ENCODE measurements around the gene RPS2. TPM values are rescaled to one million over a fixed set of nuclear protein-coding genes. Genes with fewer than 3 reads are reported as not detected.

Gene RPS2
- total RNA-seq, 3 donors from 2014 or later: 1,284 to 2,138 (median 1,849) TPM

DNA sequence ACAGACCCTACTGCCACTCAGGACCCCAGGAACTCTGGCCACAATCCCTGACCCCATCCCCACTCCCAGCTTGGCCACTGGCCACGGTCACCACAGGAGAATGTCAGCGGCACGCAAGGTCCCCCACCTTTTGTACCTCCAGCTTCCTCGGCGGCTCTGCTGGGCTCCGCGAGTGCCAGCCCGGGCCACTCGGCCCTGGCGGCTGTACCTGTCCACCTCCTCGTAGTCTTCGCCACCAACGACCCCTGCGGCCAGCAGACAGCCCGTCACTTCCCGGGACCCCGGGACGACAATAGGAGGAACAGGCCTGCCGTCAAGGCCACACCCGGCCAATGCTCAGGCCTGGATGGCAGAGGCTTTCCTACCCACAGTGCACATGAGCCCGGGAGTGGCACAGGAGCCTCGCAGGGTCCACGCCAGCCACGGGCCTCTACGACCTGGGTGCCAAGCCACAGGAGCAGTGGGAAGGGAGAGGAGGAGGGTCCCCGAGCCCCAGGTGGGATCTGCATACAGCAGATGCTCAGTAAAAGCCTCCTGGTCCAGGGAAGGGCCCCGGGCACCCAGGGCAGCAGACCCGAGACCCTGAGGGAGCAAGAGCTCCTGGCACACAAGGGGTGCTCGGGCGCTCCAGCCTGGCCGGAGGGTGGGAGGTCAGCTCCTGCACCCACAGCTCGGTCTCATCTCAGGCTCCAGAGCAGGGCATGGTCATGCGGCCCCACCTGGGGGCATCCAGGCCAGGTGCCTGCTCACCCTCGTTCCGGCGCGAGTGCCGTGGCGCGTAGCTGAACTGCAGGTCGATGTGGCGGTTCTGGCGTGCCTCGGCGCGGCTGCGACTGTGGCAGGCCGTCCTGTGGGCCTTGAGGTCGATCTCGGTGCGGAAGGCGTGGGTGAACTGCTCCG lies 37.1 kb upstream of the RPS2 start:
- no peak for DNase-seq
- TF ChIP-seq, protein P1, sequence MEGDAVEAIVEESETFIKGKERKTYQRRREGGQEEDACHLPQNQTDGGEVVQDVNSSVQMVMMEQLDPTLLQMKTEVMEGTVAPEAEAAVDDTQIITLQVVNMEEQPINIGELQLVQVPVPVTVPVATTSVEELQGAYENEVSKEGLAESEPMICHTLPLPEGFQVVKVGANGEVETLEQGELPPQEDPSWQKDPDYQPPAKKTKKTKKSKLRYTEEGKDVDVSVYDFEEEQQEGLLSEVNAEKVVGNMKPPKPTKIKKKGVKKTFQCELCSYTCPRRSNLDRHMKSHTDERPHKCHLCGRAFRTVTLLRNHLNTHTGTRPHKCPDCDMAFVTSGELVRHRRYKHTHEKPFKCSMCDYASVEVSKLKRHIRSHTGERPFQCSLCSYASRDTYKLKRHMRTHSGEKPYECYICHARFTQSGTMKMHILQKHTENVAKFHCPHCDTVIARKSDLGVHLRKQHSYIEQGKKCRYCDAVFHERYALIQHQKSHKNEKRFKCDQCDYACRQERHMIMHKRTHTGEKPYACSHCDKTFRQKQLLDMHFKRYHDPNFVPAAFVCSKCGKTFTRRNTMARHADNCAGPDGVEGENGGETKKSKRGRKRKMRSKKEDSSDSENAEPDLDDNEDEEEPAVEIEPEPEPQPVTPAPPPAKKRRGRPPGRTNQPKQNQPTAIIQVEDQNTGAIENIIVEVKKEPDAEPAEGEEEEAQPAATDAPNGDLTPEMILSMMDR (IDR thresholded peaks at IDR 0.05): no peak
- Histone ChIP-seq H3K4me3 (no peak overlapping the region), H3K36me3 (ENCODE audit: low read depth) (peaks cover 17% of the 10 kb centered on the region), H3K4me1 (ENCODE audit: low read depth) (peaks cover 18% of the 10 kb centered on the region), H3K9me3 (no peaks in the 10 kb centered on the region)
- no peak for ATAC-seq
- intact Hi-C loops (cut with DNase I, micrococcal nuclease): no loop called here

DNA sequence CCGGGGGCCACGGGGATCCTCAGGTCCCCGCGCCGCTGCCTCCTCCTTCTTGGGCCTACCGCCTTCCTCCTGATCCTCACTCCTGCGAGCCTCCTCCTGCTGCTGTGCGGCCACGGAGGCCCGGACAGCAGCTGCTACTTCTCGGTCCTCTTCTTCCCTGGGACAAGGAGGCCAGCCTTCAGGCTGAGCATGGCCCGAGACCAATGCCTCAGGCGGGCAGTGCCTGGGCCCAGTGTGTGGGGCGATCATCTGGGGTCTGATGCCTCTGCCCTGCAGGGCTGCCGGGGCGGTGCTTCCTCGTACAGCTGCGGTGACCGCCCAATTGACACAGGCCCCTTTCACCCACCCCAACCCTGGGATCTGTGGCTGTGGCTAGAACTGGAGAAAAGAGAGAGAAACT lies 36.4 kb upstream of the RPS2 start:
- no peak for ATAC-seq
- TF ChIP-seq, protein P1 (IDR thresholded peaks at IDR 0.05): no peak
- no peak for DNase-seq
- peaks cover 19% of the 10 kb centered on the region for H3K4me1 ChIP-seq (ENCODE audit: low read depth)
- no peaks in the 10 kb centered on the region for H3K9me3 ChIP-seq
- no peak overlapping the region for H3K4me3 ChIP-seq
- intact Hi-C loops (cut with DNase I, micrococcal nuclease): no loop called here
- H3K36me3 ChIP-seq (ENCODE audit: low read depth): peaks cover 17% of the 10 kb centered on the region

DNA sequence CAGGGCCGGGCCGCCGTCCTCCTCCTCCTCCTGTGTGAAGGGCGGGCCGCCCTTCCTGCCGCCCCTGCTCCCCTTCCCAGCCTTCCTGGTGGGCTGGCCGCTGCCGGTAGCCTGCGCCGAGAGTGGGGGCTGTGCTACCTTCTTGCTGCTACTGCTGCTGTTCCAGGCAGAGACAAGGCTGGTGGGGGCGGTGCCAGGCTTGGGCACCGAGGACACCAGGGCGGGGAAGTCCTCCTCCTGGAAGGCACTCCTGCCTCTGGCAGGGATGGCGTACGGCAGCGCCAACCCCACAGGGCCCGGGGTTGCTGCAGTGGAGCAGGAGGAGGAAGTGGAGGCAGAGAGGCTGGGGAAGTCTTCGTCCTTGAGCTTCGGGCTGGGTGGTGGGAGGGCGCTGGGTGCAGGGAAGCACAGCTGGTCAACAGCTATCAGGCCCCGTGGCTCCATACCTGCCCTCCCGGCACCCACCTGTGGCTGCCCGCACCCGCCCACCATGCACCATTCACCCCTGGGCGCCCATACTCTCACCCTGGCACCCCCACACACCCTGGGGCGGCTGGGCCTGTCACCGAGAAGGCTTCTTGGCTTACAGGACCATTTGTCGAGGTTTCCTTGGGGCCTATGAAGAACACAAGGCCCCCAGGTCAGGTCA lies 35.4 kb upstream of the RPS2 start:
- intact Hi-C loops (cut with DNase I, micrococcal nuclease): no loop called here
- peaks cover 17% of the 10 kb centered on the region for H3K4me1 ChIP-seq (ENCODE audit: low read depth)
- DNase-seq: no peak
- no peaks in the 10 kb centered on the region for H3K9me3 ChIP-seq
- H3K36me3 ChIP-seq (ENCODE audit: low read depth): peaks cover 17% of the 10 kb centered on the region
- H3K4me3 ChIP-seq: no peak overlapping the region
- TF ChIP-seq, protein P1 (IDR thresholded peaks at IDR 0.05): no peak
- ATAC-seq: no peak

DNA sequence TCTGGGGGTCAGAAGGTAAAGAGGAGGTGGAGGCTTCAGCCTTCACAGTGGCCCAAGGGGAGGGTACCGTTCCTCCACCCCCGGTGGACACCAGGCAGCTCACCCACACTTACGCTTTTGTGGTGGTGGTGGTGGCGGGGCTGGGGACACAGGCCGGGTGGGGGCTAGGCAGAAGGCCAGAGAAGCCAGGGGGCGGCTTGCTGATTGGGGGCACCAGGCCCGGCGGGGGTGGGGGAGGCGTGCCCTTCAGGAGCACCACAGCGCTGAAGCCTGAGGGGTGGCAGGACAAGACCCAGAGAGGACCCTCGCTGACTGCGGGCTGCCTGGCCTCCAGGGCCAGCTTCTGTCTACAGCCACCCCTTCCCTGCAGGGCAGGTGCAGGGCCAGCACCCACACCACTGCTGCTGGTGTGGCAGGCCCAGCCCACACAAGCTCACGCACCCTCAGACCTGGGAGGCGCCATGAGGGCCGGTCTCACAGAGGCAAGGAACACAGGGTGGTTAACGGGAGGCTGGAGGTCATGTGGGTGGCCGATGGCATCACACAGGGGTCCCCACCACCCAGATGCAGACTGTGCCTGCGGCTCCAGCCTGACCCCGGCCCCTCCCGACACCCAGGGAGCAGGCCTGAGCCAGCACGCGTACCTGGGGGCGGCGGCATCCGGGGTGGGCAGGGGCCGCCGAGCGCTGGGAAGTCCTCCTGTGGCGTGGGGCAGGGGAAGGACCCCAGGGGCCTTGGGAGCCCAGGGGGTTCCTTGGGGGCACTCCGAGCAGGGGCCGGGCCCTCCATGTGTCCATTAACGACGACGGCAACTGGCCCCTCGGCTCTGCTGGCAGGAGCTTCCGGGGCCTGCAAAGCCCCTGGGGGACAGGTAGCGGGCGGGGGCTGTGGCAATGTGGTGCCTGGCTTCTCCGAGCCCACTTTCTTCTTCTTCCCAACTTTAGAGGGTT lies 34.5 kb upstream of the RPS2 start:
- ATAC-seq (no peak), DNase-seq (no peak)
- Histone ChIP-seq H3K36me3 (ENCODE audit: low read depth) (peaks cover 17% of the 10 kb centered on the region), H3K4me3 (no peak overlapping the region), H3K9me3 (no peaks in the 10 kb centered on the region), H3K4me1 (ENCODE audit: low read depth) (peaks cover 11% of the 10 kb centered on the region)
- TF ChIP-seq, protein P1 (IDR thresholded peaks at IDR 0.05): no peak
- intact Hi-C loops (cut with DNase I, micrococcal nuclease): no loop called here

DNA sequence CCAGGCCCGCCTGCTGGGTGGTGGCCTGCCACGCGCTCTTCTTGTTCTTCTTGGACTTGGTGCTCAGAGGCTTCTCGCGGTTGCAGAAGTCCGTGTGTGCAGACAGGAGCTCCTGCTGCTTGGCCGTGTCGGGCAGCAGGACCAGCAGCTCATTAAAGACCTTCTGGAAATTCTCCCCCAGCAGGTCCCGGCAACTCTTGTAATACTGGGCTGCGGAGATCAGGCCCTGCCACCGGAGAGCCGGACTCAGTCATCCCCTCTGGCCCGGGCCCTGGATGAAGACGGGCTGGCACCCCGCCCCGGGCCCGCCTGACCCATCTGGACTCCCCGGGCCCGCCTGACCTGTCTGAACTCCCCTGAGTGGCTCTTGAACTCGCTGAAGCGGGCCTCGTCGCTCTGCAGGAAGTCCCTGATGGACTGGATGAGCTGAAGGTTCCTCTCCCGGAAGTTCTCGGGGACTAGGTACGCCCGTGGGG lies 33.8 kb upstream of the RPS2 start:
- no peak for ATAC-seq
- Histone ChIP-seq H3K36me3 (ENCODE audit: low read depth) (peaks cover 17% of the 10 kb centered on the region), H3K4me1 (ENCODE audit: low read depth) (peaks cover 4% of the 10 kb centered on the region), H3K4me3 (no peak overlapping the region), H3K9me3 (no peaks in the 10 kb centered on the region)
- no peak for DNase-seq
- TF ChIP-seq, protein P1 (IDR thresholded peaks at IDR 0.05): no peak
- intact Hi-C loops (cut with DNase I, micrococcal nuclease): no loop called here
